IMR-90 (cell line): ENCODE measurements around the gene EMX1.

Experiments
- POLR2A ChIP-seq: IDR thresholded peaks from 2 replicates; pipeline ENCODE4 v1.6.1; 2012; ENCODE audit warnings: mild to moderate bottlenecking, low read depth, low read length
- RCOR1 ChIP-seq: IDR thresholded peaks from 2 replicates; pipeline ENCODE4 v1.6.1; 2012; ENCODE audit warnings: mild to moderate bottlenecking, low read length, improper control_type of control experiment; ENCODE audit not compliant: insufficient replicate concordance

GRCh38 chr2:72965770-72966450, 48.6 kb downstream of the EMX1 start:
- TF ChIP-seq POLR2A (no peak), RCOR1 (no peak)
